HG03060 (cell line): ENCODE results near the gene SLC7A14.
"Not testable (repeated sequence)": the region's sequence is repeated elsewhere in the genome, so short reads cannot be mapped to it uniquely, and the experiment has no call there.

ENCODE experiments used
- ATAC-seq: cut with Tn5 transposase; IDR thresholded peaks from one replicate; pipeline ENCODE4 v1.9.1; 2021; ENCODE audit warnings: low read depth, moderate number of reproducible peaks; ENCODE audit not compliant: unreplicated experiment

The SLC7A14 gene

GRCh38 chr3:170598091-170598502 is 12.2 kb upstream of the SLC7A14 start:
- ATAC-seq = no peak

GRCh38 chr3:170594528-170594927 is 8.7 kb upstream of the SLC7A14 start:
- ATAC-seq = no peak

GRCh38 chr3:170593634-170594033 is 7.8 kb upstream of the SLC7A14 start:
- no peak for ATAC-seq

DNA sequence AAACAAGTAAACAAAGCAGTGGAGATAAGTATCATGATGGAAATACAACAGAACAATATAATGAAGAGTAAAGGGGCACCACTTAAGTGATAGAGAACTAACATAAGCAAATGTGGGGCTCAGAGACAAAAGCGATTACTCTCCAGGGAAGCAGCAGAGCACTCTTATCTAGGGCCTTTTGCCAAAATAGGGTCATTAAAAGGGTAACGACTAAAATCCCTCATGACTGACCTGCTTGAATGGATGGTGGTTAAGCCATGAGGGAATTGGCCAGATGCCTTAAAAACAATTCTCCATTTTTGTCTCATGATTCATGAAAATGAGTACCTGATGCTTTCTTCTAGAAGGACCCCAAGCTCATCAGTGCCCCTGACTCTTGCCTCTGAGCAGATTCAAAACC is 3.2 kb upstream of the SLC7A14 start:
- no peak for ATAC-seq

DNA sequence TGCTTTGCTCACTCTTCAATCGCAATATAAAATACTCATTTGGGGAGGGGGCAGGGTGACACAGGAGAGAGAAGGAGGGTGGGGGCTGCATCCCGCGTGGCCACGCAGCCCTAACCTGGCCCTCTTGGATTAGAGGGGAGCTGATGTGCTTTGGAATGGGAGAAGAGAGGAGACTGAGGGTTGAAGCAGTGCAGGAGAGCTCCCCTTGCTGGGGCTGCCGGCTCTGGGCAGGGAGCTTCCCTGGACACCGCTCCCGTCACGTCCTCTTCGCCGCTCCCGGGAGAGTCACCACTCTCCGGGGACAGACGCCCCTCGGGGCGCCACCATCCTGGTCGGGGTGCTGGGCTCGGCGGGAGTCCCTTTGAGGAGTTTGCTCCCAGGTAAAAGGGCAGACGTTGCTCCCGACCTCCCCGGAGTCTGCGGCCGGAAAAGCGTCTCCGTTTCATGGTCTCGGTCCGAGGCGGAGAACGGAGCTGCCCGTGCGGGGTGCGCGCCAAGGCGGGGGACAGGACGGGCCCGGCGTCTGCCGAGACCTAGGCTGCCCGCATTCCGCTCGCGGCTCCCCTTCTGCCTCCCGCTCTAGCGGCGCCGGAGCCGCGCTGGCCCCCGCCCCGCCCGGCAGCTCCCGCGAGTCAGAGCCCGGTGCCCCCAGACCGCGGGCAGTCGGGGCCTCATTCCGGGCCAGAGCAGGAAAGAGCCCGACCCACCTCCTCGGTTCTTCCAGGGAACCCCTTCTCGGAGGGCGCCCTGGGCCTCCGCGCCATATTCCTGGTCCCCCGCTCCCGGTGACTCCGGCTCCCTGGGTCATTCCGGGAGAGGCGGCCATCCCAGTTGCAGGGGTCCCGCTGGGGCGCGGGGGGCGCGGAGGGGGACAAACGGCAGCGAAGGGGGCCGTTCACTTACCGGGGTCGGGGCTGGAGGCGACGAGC is 603 bp downstream of the SLC7A14 start:
- ATAC-seq = no peak

GRCh38 chr3:170584585-170585007 is 1.3 kb downstream of the SLC7A14 start:
- ATAC-seq = no peak

DNA sequence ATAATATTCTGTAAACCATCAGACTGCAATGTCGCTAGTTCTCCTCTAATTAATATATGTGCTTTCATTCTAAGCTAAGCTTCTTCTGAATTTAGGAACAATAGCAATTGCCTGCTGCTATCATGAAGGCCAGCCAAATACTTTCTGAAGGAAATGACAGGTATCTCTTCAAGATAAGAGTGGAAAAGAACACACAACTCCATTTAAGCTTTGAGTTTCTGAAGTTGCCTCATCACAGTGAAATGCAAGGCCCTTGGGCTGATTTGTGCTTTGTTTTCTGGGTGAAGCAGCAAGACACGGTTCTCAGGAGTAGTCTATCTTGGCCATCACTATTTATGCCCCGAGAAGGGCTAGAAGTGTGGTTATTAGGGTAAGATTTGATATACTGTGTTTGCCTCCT is 6.2 kb downstream of the SLC7A14 start:
- ATAC-seq = no peak

GRCh38 chr3:170572665-170573253 is 13.1 kb downstream of the SLC7A14 start:
- ATAC-seq = peak; percentile 96

GRCh38 chr3:170567598-170567997 is 18.3 kb downstream of the SLC7A14 start:
- not testable (repeated sequence) for ATAC-seq

DNA sequence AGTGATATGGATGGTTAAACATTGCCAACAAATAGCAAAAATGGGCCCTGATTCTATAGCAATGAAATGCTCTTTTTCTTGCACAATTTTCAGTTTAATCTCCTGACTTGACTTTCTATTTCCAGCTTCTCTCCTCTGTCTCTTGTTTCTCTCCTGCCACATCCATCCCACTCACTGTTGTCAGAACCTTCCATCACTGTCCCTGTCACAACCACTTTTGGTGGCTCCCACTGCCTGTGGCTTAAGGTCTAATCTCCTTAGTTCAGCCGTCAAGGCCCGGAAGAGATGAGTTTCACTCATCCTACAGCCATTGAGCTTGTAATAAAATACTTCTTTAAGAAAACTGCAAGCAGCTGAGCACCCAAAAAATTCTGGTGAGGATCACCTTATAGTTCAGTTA is 19.5 kb downstream of the SLC7A14 start:
- no peak for ATAC-seq

- no peak for ATAC-seq
These were observed 20.4 kb downstream of the SLC7A14 start for GRCh38 chr3:170565495-170565894.

DNA sequence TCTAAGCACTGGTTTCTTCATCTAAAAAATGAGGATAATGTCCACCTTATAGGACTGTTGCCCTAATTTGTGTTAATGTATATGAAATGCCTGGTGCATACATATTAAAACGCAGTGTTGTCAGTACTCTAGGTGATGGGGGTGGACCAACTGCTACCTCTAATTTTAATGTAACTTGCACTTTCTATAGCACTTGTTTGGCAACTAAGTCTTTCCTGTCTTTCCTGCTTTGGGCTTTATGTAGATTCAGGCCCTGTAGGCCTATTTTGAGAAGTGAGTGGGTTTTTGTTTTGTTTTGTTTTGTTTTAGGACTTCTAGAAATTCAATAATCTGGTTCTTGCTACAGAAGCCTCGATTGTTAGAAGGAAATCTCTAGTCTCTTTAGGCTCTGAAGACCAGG is 21.2 kb downstream of the SLC7A14 start:
- no peak for ATAC-seq

- ATAC-seq = peak; percentile 84
These were observed 22.0 kb downstream of the SLC7A14 start for GRCh38 chr3:170563712-170564423.

GRCh38 chr3:170562080-170562479 is 23.8 kb downstream of the SLC7A14 start:
- no peak for ATAC-seq

GRCh38 chr3:170560717-170561382 is 25.0 kb downstream of the SLC7A14 start:
- ATAC-seq = no peak

DNA sequence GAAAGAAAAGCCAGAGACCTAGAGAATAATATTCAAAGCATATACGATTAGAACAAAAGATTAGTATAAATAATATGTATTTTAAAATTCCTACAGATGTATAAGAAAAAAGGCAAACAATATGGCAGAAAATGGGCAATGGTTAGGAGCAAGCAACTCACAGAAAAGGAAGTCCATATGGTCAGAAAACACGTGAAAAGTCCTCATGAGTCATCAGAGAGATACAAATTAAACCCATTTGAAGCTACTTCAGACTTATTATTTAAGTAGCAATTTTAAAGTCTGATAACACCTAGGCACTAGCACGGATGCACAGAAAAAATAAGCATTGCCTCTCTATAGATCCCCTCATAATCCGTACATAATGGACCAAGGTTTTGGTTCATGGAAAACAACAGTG is 25.6 kb downstream of the SLC7A14 start:
- no peak for ATAC-seq

DNA sequence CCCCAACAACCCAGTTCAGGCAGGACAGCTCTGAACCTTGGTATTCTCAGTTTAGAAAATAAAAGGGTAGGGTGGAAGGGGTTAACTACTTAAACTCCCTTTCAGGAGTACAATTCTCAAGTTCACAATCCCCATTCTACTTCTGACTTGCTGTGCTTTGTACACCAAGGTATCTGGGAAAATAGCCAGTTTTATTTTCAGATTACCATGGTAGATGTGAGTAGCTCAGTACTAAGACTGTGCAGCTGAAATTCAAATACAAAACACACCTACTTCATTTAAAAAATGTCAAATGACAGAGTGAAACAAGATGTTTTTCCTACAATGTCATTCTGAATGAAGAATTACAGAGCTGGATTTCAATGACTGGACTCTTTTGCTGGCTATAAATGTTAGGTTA is 27.4 kb downstream of the SLC7A14 start:
- no peak for ATAC-seq

DNA sequence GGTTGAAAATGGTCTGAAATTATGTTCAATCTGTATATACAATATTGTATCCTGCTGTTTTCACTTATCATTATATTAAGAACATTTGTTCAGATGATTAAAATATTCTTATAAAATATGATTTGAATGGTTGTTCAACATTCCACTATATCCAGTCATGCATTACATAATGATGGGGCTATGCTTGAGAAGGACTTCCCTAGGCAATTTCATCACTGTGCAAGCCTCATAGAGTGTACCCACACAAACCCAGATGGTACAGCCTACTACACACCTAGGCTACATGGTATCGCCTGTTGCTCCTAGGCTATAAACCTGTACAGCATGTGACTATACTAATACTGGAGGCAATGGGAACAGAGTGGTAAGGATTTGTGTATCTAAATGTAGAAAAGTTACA is 30.5 kb downstream of the SLC7A14 start:
- ATAC-seq = no peak

DNA sequence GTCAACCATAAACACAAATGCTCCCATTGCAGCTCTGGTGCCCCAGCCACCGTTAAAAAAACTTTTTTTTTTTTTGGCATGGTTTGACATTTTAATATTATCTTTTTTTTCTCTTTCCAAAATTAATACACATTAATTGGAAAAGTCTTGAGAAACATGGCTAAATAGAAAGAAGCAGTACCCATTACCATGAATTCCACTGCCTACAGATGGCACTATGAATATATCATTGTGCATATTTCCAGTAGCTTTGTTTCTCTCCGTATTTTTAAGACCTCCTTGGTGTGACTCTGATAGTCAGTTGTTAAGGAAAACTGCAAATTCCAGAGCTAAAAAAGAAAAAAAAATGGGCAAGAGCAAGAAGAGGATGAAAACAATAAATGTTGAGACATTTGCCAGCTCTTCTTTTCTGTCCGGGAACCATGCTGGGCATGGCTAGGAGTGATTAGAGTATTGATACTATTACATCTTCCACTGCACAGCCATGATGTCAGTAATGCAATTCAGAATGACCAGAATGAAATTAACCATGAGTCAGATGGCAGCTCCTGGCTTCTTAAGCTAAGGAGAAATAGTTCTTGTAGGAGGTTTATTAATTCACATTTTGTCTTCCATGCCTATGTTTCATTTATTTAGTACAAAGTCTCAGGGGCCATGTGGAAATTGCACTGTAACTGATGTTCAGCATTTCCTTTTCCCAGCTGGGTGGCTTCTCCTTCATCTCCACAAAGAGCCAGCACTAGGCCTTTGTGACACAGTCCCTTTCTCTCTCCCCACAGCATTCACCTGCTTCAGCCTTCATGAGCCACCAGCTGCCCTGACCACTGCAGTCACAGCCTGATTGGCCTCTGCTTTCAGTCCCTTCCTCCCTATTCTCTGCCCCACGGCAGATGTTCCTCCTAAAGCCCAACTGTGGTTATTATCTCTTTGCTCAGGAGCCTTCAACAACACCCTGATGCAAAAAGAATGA is 31.8 kb downstream of the SLC7A14 start:
- ATAC-seq = no peak

DNA sequence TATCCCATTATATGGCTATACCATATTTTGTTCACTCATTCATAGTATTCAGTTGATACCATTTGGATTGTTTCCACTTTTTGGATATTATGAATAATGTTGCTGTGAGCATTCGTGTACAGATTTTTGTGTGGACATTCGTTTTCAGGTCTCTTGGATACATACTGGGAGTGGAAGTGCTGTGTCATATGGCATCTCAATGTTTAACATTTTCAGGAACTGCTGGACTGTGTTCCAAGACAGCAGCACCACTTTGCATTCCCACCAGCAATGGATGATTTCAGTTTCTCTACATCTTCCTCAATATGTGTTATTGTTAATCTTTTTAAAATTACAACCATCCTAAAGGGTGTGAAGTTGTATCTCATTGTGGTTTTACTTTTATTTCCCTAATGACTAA is 34.6 kb downstream of the SLC7A14 start:
- no peak for ATAC-seq
